HG02938 (cell line): Measurements from ENCODE around the gene EDEM1.
A peak's percentile ranks its signal among the peaks of the same experiment; 100 is the strongest.
"Not testable (repeated sequence)": the region's sequence is repeated elsewhere in the genome, so short reads cannot be mapped to it uniquely, and the experiment has no call there.

Experiments
- ATAC-seq: cut with Tn5 transposase; IDR thresholded peaks from one replicate; pipeline ENCODE4 v1.9.1; 2021; ENCODE audit warnings: mild to moderate bottlenecking, moderate library complexity; ENCODE audit not compliant: unreplicated experiment

The EDEM1 gene

GRCh38 chr3:5170975-5171374 is 16.5 kb upstream of the EDEM1 start:
- ATAC-seq = no peak

- ATAC-seq = no peak
Measured at GRCh38 chr3:5172018-5172417, 15.5 kb upstream of the EDEM1 start.

GRCh38 chr3:5179036-5179435 is 8.5 kb upstream of the EDEM1 start:
- ATAC-seq = not testable (repeated sequence)

GRCh38 chr3:5181469-5182141 is 5.9 kb upstream of the EDEM1 start:
- peak; percentile 66 for ATAC-seq

GRCh38 chr3:5183714-5184113 is 3.8 kb upstream of the EDEM1 start:
- ATAC-seq = not testable (repeated sequence)

GRCh38 chr3:5184499-5184898 is 3.0 kb upstream of the EDEM1 start:
- ATAC-seq = no peak

- no peak for ATAC-seq
Measured at GRCh38 chr3:5185093-5185673, 2.3 kb upstream of the EDEM1 start.

- peak; percentile 11 for ATAC-seq
Measured at GRCh38 chr3:5186089-5186857, 1.2 kb upstream of the EDEM1 start.

GRCh38 chr3:5186858-5187155 is 700 bp upstream of the EDEM1 start:
- ATAC-seq = no peak

GRCh38 chr3:5187920-5188418 is 462 bp downstream of the EDEM1 start:
- peak; percentile 14 for ATAC-seq

GRCh38 chr3:5188419-5189221 is 1.1 kb downstream of the EDEM1 start:
- ATAC-seq = no peak

GRCh38 chr3:5190147-5190791 is 2.8 kb downstream of the EDEM1 start:
- ATAC-seq = no peak

GRCh38 chr3:5191555-5192304 is 4.2 kb downstream of the EDEM1 start:
- peak; percentile 9 for ATAC-seq

GRCh38 chr3:5192571-5193365 is 5.3 kb downstream of the EDEM1 start:
- no peak for ATAC-seq

GRCh38 chr3:5194341-5194740 is 6.8 kb downstream of the EDEM1 start:
- ATAC-seq = no peak

- ATAC-seq = peak; percentile 30
Measured at GRCh38 chr3:5194801-5195509, 7.4 kb downstream of the EDEM1 start.

- no peak for ATAC-seq
Measured at GRCh38 chr3:5195605-5196004, 8.1 kb downstream of the EDEM1 start.

- no peak for ATAC-seq
Measured at GRCh38 chr3:5197022-5197421, 9.5 kb downstream of the EDEM1 start.
